Testis (tissue), 3 donors: ENCODE results near the gene MGST3. TPM values are rescaled to one million over a fixed set of nuclear protein-coding genes. Genes with fewer than 3 reads are reported as not detected.

ENCODE experiments used
- DNase-seq: peaks from one replicate; pipeline ENCODE4 v3.0.0-alpha.2; 2019
- H3K27ac ChIP-seq, 2 donors: fragments of 200-600 bp; sonication (generic); one replicate each; pipeline ENCODE4 v1.5.1; 2019
- H3K27me3 ChIP-seq: fragments of 200-600 bp; sonication (generic); one replicate; pipeline ENCODE4 v1.5.1; 2019
- H3K36me3 ChIP-seq: fragments of 200-600 bp; sonication (generic); one replicate; pipeline ENCODE4 v1.5.1; 2017; ENCODE audit warnings: low read depth; ENCODE audit errors: missing control alignments
- H3K4me1 ChIP-seq: fragments of 200-600 bp; sonication (generic); one replicate; pipeline ENCODE4 v1.5.1; 2019
- H3K4me3 ChIP-seq, 2 donors: fragments of 200-600 bp; sonication (generic); one replicate each; pipeline ENCODE4 v1.5.1; 2017 to 2019
- H3K9me3 ChIP-seq: fragments of 200-600 bp; sonication (generic); one replicate; pipeline ENCODE4 v1.5.1; 2017
- CTCF ChIP-seq, 3 experiments: fragments of 450-650 bp in 2 of 3; fragments of 200-600 bp in 1 of 3; sonication (generic) in 1 of 3; IDR thresholded peaks; one replicate each; pipeline ENCODE4 v1.5.1; 2016 to 2019; ENCODE audit warnings: antibody characterized with exemption in 3 of 3, mild to moderate bottlenecking in 2 of 3, moderate library complexity in 1 of 3
- POLR2A ChIP-seq: fragments of 450-650 bp; IDR thresholded peaks from one replicate; pipeline ENCODE4 v1.6.1; 2017; ENCODE audit warnings: antibody characterized with exemption, mild to moderate bottlenecking, moderate library complexity
- WGBS, 2 donors: methylation state at CpG; one replicate each; pipeline ENCODE4 v1.1.5; 2018; 5-methylcytosine and 5-hydroxymethylcytosine counted together
- intact Hi-C: fragments of 100-400 bp; cut with DNase I; formaldehyde crosslinking; loops from one replicate; pipeline ENCODE4 v1.15.1; 2023; ENCODE audit warnings: low total_unique reads
- polyA plus RNA-seq: library from polyadenylated mRNA; stranded (reverse); fragments of 350-450 nt; fragmentation: Illumina TruSeq; extraction: RNeasy Lipid Tissue Mini Kit (QIAGEN cat#74804); gene quantifications from one replicate; pipeline ENCODE4 v1.2.3, GENCODE V29; 2014; ENCODE audit warnings: low read depth, low replicate concordance; ENCODE audit not compliant: insufficient read depth
- total RNA-seq, 2 donors: library from RNA; depleted of rRNA; stranded (reverse); fragments of >200 nt; gene quantifications; one replicate each; pipeline ENCODE4 v1.2.3, GENCODE V29; 2016

MGST3 gene
- total and polyA plus RNA-seq, 3 donors from 2014 or later, result 190 to 278 (median 209) TPM

- intact Hi-C loops, result loop anchor here (5.0 kb wide), 1 partner anchor 196 kb away; no protein-coding TSS in a partner anchor
- WGBS, 2 donors, result 4 to 6% methylated on average over 10 of the region's 10 CpGs
Measured at GRCh38 chr1:165592945-165593823, 37.9 kb upstream of the MGST3 start.

GRCh38 chr1:165595246-165595938, 35.6 kb upstream of the MGST3 start:
- TF ChIP-seq CTCF (IDR thresholded peaks at IDR 0.05) (no peak), POLR2A (no peak)
- H3K9me3 ChIP-seq, result no peaks in the 10 kb centered on the region
- intact Hi-C loops, result no loop called here
- no peak overlapping the region for H3K27ac ChIP-seq
- 52 to 61% methylated on average over 1 of the region's 1 CpG for WGBS, 2 donors
- H3K36me3 ChIP-seq, result no peaks in the 10 kb centered on the region
- H3K4me1 ChIP-seq, result peaks cover 3% of the 10 kb centered on the region
- DNase-seq, result no peak
- H3K4me3 ChIP-seq, result no peak overlapping the region
- H3K27me3 ChIP-seq, result no peaks in the 10 kb centered on the region

More at GRCh38 chr1:165592945-165593823, 37.9 kb upstream of the MGST3 start:
- Histone ChIP-seq H3K4me1 (no peaks in the 10 kb centered on the region), H3K27me3 (no peaks in the 10 kb centered on the region), H3K4me3 (no peak overlapping the region), H3K9me3 (no peaks in the 10 kb centered on the region), H3K27ac (no peak overlapping the region), H3K36me3 (no peaks in the 10 kb centered on the region)
- peak; percentile 95 for DNase-seq
- TF ChIP-seq POLR2A, result no peak
- peak; percentile 95 to 98 (median 97) for TF ChIP-seq CTCF (IDR thresholded peaks at IDR 0.05)

- peak overlapping the region; percentile 61 to 68 for H3K27ac ChIP-seq
- H3K36me3 ChIP-seq, result no peaks in the 10 kb centered on the region
- peaks cover 3% of the 10 kb centered on the region for H3K4me1 ChIP-seq
- 0 to 1% methylated on average over 33 to 38 of the region's 38 CpGs for WGBS, 2 donors
- peak; percentile 99 for DNase-seq
- intact Hi-C loops, result no loop called here
- H3K27me3 ChIP-seq, result no peaks in the 10 kb centered on the region
- peak overlapping the region; percentile 46 to 58 for H3K4me3 ChIP-seq
- no peak for TF ChIP-seq POLR2A
- TF ChIP-seq CTCF (IDR thresholded peaks at IDR 0.05), result no peak
- no peaks in the 10 kb centered on the region for H3K9me3 ChIP-seq
Measured at GRCh38 chr1:165597883-165598675, 33.0 kb upstream of the MGST3 start.

GRCh38 chr1:165598676-165599059, 32.4 kb upstream of the MGST3 start:
- no peaks in the 10 kb centered on the region for H3K36me3 ChIP-seq
- TF ChIP-seq POLR2A, result no peak
- TF ChIP-seq CTCF (IDR thresholded peaks at IDR 0.05), result no peak
- intact Hi-C loops, result no loop called here
- no peaks in the 10 kb centered on the region for H3K27me3 ChIP-seq
- H3K27ac ChIP-seq, result peak overlapping the region; percentile 61 to 68
- H3K4me3 ChIP-seq, result peak overlapping the region; percentile 46 to 58
- DNase-seq, result no peak
- H3K4me1 ChIP-seq, result peaks cover 3% of the 10 kb centered on the region
- WGBS, 2 donors, result 7 to 20% methylated on average over 3 of the region's 3 CpGs
- H3K9me3 ChIP-seq, result no peaks in the 10 kb centered on the region
